HTR-8/SVneo (cell line): ENCODE data around the gene RNF213.
"Not testable (repeated sequence)": the region's sequence is repeated elsewhere in the genome, so short reads cannot be mapped to it uniquely, and the experiment has no call there.

Experiments
- DNase-seq: peaks from one replicate; pipeline ENCODE4 v3.0.0; 2011; ENCODE audit warnings: low spot score, mixed read lengths; ENCODE audit not compliant: insufficient read length
- FAIRE-seq: peaks from 2 replicates; lab custom pipeline; 2011; peaks lifted over from hg19 to GRCh38; lab: Jason Lieb, UNC

RNF213 gene

DNA sequence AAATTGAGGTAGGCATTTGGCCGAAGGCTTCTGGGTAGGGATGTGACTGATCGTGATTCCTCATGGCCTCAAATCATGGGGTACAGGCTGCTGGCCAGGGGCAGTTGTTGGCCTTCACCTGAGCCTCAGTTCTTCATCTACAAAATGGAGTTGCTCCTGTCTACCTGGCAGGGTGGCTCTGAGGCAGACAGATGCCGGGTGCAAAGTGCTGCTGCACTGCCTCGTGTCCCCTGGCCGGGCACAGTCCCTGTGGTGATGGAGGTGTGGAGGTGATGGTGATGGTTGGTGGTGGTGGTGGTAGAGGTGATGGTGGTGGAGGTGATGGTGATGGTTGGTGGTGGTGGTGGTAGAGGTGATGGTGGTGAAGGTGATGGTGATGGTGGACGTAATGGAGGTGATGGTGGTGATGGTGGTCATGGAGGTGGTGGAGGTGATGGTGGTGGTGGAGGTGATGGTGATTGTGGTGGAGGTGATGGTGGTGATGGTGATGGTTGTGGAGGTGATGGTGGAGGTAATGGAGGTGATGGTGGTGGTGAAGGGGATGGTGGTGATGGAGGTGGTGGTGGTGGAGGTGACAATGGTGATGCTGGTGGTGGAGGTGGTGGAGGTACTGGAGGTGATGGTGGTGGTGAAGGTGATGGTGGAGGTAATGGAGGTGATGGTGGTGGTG lies 52.6 kb downstream of the RNF213 start:
- FAIRE-seq (no peak), DNase-seq (no peak)

DNA sequence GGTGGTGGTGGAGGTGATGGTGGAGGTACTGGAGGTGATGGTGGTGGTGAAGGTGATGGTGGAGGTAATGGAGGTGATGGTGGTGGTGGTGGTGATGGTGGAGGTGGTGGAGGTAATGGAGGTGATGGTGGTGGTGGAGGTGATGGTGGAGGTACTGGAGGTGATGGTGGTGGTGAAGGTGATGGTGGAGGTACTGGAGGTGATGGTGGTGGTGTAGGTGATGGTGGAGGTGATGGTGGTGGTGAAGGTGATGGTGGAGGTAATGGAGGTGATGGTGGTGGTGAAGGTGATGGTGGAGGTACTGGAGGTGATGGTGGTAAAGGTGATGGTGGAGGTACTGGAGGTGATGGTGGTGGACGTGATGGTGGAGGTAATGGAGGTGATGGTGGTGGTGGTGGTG lies 53.3 kb downstream of the RNF213 start:
- DNase-seq: not testable (repeated sequence)
- peak; percentile 99 for FAIRE-seq

DNA sequence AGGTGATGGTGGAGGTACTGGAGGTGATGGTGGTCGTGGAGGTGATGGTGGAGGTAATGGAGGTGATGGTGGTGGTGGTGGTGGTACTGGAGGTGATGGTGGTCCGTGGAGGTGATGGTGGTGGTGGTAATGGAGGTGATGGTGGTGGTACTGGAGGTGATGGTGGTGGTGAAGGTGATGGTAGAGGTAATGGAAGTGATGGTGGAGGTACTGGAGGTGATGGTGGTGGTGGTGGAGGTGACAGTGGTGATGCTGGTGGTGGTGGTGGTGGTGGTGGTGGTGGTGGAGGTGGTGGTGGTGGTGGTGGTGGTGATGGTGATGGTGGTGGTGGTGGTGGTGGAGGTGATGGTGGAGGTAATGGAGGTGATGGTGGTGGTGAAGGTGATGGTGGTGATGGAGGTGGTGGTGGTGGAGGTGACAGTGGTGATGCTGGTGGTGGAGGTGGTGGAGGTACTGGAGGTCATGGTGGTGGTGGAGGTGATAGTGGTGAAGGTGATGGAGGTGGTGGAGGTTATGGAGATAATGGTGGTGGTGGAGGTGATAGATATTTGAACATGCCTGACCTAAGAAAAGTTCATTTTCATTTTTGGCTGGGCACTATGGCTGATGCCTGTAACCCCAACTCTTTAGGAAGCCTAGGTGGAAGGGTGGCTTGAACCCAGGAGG lies 55.0 kb downstream of the RNF213 start:
- DNase-seq (no peak), FAIRE-seq (peak; percentile 94)

DNA sequence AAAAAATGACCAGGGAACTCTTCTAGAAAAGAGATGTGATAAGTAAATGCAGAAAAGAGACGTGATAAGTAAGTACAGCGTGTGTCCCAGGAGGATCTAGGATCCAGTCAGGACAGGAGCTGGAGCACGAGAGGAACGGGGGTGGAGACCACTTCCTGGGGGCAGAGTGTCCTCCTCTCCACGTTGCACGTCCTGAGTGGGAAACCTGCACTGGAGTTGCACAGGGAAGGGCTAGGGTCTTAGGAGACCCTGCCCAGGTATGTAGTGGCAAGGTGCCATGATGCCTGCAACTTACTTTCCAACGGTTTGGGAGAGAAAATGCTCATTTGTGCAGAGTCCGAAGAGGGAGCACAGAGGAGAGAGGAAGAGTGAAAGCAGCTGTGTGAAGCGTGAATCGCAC lies 55.8 kb downstream of the RNF213 start:
- DNase-seq (no peak), FAIRE-seq (no peak)

DNA sequence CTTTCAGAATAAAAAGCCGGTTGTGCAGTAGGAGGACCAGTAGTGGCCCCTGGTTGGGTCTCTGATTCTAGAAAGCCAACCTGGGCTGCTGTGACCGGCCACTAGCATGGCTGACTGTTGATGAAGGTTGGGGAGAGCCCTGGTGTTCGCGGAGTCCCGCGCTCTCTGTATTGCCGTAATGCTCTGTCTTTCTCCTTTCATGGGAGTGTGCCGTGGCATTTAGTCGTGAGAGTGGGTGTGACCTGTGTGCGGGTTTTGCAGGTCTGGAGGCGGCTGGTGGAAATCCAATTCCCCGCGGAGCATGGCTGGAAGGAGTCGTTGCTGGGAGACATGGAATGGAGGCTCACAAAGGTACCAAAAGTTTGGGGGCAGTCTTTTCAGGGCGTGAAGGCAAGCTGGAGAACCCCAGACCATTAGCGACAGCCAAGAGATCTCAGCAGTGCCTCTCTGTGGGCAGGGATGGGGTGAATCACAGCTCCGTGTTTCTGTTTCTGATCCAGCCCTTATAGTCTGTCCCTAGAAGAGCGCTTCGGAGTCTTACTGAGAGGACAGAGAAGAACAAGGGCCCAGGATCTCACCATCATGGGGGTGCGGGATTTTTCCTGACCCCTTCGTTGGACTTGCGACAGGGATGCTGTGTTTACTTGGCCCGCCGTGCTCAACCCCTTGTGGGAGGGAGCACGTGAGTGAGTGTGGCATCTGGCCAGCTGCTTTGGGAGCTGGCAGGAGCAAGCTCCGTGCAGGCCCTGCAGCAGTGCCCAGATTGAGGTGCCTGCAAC lies 56.5 kb downstream of the RNF213 start:
- no peak for DNase-seq

DNA sequence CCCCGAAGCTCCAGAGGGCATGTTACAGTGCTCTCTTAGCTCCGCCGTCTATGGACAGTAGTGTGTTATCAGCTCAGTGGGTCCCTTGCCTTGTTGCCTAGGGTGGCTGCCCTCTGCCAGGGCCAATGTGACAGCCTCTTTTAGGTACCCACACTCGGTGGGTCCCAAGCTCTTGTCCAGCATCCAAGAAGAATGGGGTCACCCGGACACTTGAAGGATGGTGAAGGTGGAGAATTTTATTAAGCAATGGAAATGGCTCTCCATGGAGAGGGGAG lies 57.0 kb downstream of the RNF213 start:
- no peak for DNase-seq
- no peak for FAIRE-seq

More for the DNA sequence above, 56.5 kb downstream of the RNF213 start:
- FAIRE-seq: no peak

DNA sequence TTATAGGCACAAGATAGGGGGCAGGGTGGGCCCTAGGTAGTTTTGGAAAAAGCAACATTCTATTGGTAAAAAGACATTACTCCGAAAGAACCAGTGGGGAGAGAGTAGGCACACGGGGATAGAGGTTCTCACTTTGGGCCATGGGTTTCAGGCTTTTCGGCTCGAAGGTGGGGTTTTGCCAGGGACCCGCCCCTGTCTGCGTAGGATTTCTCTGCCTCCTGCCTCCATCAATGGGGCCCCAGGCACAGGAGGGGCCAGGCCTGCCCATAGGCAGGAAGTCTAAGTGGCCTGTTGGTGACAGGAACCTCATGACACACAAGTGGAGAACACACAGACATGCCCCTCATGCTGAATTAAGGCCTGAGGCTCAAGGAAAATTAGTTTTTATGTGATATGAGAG lies 57.5 kb downstream of the RNF213 start:
- FAIRE-seq (no peak), DNase-seq (no peak)

DNA sequence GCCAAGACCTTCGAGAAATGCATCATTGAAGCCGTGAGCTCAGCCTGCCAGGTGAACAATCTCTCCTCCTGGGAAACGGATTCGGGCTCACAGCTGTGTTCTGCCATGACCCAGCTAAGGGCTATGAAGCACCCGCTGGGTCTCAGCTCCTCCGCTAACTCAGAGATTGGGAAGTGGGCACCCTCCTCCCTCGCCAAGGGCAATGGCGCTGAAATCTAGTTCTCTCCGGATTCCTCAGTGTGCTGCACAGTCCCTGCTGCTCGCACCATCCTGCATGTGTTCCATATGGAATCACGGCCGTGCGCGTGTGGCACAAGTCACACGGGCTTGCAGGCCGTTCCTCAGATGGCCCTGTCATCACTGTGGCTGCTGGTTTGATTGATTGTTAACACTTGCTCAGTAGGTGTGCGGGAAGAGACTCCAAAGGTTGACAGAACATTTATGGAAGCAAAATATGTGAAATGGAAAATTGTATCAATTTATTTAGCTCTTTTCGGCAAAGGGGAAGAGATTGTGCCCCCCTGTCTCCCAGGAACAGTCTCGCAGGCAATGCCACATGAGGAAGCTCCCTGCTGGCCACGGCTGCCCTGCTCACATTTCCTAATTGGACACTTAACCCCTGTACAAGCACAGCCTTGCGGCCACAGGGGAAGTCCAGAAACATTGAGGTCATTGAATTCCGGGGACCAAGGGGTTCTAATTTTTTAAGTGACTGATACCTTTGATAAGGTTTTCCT lies 58.8 kb downstream of the RNF213 start:
- FAIRE-seq (no peak), DNase-seq (no peak)

DNA sequence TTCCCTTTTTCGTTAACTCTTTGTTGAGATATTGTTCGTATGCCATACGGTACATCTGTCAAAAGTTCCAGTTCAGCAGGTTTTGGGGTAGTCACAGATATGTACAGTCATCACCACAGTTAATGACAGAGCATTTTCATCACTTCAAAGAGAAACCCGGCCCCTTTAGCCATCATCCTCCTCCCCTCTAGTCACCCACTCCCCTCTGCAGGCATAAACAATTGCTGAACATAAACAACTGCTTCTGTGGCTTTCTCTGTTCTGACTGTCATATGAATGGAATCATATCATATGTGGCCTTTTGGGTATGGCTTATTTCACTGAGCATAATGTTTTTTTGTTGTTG lies 59.3 kb downstream of the RNF213 start:
- FAIRE-seq (no peak), DNase-seq (no peak)

DNA sequence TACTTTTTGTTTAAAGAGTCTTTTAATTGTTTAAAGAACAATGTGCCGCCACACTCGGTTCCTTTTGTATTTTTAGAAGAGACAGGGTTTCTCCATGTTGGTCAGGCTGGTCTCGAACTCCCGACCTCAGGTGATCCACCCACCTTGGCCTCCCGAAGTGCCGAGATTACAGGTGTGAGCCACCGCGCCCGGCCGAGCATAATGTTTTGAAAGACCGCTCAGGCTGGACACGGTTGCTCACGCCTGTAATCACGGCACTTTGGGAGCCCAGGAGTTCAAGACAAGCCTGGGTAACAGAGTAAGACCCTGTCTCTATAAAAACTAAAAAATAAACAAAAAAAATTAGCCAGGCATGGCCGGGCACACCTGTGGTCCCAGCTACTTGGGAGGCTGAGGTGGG lies 59.8 kb downstream of the RNF213 start:
- DNase-seq (no peak), FAIRE-seq (no peak)

DNA sequence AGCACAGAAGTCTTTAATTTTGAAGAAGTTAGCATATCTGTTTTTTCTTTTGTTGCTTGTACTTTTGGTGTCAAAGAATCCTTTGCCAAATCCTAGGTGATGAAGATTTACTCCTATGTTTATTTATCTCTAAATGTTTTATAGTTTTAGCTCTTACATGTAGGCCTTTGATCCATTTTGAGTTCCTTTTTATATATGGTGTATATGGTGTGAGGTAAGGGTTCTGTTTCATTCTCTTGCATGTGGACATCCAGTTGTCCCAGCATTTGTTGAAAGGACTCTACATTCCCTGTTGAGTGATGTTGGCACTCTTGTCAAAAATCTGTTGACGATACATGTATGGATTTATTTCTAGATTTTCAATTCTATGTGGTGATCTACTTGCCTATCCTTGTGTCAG lies 62.2 kb downstream of the RNF213 start:
- no peak for DNase-seq
- FAIRE-seq: no peak

DNA sequence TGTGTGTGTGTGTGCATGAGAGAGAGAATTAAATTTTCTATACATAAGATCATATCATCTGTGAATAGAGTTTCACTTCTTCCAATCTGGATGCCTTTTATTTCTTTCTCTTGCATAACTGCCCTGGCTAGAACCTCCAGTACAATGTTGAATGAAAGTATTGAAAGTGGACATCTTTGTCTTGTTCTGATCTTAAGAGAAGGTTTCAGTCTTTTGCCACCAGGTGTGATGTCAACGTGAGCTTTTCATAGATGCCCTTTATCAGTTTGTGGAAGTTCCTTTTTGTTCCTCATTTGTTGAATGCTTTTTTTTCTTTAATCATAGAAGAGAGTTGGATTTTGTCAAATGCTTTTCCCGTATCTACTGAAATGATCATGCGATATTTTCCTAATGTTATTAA lies 63.3 kb downstream of the RNF213 start:
- DNase-seq (no peak), FAIRE-seq (no peak)

DNA sequence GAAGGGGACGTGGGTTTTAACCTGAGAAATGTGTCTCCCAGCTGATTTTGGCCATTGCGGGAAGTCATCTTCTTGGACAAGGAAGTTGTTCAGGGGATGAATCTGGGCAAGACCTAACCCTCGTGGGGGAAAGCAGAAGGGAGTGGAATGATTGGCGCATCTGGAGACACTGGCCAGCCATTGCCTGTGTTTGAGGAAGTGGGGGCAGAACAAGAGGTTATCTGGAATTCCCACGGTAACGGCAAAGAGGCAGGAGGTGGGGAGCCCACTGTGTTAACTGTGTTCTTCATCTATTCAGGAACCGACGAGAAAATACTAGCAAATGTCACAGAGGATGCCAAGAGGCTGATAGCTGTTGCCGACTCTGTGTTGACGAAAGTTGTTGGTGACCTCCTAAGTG lies 66.9 kb downstream of the RNF213 start:
- no peak for FAIRE-seq

DNA sequence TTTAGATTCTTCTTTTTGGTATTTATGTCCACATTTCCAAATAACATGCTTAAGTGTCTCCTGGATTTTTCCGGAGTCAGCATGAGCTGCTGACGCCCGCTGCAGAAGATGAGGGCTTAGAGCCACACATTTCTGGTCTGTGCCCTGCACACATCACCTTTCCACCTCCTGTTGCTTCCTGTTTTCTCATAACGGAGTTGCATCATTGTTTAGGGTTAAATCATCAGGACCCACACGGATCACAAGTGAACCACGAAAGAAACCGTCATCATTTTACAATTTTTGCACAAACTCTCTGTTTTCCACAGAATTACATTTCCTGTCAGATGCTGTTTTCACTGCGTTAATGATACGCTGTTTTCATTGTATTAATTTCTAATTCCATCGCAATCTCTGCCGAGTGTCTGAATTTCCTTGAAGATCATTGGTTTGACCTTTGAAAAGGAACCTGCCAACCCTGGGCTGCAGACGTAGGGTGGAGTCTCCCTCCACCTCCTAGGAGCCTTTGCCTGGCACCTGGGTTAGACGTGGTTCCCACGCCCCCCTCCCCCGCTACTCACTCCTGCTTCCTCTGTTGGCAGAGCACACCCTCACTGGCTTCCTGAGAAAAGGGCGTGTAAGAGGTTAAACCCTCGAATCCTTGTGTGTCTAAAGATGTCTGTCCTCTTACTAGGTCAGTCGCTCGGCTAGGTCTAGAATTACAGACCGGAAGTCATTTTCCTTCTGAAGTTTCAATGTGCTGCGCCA lies 68.2 kb downstream of the RNF213 start:
- FAIRE-seq (no peak), DNase-seq (no peak)

More for the DNA sequence above, 66.9 kb downstream of the RNF213 start:
- no peak for DNase-seq

DNA sequence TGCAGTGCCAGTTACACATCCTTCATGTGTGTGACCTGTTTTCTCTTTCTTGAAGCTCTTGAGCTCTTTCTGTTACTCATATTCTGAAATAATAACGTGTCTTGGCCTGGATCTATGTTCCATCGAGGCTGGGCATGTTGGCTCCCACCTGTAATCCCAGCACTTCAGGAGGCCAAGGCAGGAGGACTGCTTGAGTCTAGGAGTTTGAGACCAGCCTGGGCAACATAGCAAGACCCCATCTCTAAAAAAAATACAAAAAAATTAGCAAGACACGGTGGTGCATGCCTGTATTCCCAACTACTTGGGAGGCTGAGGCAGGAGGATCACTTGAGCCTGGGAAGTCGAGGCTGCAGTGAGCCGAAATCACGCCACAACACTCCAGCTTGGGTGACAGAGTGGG lies 68.8 kb downstream of the RNF213 start:
- FAIRE-seq, DNase-seq: not testable (repeated sequence)

DNA sequence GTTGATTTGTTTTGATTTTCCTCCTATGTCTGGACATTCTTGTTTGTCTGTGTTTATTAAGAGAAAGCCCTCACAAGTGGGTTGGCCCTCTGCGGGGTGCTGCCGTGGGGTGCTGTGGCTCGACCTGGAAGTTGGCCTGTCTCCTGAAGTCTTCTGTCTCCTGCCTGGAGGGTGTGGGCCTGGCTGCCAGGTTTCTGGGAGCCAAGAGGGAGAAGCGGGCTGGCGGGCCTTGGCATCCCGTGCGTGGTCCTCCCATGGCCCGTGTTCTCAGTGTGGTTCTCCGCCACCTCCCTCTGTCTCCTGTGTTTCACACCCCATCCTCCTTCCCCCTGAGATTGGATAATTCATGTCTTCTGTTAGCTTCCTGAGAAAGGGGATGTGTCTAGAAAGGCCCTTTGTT lies 69.6 kb downstream of the RNF213 start:
- DNase-seq (no peak), FAIRE-seq (no peak)

DNA sequence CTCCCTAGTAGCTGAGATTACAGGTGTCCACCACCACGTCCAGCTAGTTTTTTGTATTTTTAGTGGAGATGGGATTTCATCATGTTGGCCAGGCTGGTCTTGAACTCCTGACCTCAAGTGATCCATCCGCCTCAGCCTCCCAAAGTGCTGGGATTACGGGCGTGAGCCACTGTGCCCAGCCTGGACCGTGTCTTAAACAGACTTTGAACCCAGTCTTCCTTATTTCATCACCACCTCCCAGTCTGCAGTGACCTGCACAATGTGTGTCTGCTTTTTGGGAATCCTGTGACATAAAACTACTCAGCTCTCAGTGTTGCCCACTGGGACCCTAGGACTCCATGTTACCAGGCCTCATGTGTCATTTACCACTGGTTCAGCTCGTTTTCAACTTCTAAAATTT lies 70.3 kb downstream of the RNF213 start:
- DNase-seq, FAIRE-seq: not testable (repeated sequence)

DNA sequence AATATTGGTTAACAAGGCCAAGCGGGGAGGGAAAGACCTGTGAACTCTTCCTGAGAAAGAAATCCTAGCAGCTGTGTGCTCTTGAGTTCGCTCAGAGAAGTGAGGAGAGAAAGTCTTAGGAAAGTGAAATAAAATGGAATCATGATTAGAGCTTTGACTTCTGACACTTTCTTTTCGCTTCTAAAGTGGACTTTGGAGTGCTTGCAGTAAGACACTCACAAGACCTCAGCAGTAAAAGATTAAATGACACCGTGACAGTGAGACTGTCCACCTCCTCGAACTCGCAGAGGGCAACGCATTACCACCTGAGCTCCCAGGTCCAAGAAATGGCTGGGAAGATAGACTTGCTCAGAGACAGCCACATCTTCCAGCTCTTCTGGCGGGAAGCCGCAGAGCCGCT lies 71.2 kb downstream of the RNF213 start:
- DNase-seq: no peak

DNA sequence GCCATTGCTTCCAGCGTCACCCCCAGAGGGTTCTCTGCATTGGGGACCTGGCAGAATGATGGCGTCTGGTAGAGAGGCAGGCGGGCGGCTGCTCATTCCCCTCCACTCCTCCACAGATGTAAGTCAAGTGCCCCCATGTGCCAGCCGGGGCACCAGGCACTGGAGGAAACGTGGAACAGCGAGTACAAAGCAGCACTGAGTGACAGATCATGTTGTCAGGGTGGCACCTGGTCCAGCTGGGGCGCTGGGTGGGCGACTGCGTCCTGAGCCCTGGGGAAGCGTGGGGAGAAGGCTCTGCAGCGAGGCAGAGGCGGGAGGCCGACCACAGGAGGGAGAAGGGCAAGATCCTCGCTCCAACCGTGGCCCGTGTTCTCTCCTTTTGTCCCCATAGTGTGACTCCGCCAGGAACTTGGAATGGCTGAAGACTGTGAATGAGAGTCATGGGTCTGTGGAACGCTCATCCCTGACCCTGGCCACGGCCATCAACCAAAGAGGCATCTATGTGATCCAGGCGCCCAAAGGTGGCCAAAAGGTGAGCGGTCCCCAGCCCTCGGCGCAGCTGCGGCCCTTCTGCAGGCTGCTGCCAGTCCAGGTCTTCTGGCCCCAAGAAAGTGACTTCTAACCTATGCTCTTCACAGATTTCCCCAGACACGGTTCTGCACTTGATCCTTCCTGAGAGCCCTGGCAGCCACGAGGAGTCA lies 76.7 kb downstream of the RNF213 start:
- FAIRE-seq: no peak
- DNase-seq: no peak

More for the DNA sequence above, 71.2 kb downstream of the RNF213 start:
- FAIRE-seq: no peak

DNA sequence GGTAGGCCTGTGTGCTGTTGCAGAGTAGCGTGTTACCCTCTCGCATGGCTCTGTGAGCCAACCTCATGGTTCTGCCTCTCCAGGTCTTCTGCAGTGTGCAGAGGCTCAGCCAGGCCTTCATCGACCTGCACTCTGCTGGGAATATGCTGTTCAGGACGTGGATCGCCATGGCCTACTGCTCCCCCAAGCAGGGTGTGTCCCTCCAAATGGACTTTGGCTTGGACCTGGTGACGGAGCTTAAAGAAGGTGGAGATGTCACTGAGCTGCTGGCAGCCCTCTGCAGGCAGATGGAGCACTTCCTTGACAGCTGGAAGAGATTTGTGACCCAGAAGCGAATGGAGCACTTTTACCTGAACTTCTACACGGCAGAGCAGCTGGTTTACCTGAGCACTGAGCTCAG lies 78.5 kb downstream of the RNF213 start:
- no peak for DNase-seq
- FAIRE-seq: no peak
